ENCODE data around the gene HTD2.

GRCh38 chr3:58334013-58334321 is 27.6 kb downstream of the HTD2 start:
- TF ChIP-seq, protein P1, sequence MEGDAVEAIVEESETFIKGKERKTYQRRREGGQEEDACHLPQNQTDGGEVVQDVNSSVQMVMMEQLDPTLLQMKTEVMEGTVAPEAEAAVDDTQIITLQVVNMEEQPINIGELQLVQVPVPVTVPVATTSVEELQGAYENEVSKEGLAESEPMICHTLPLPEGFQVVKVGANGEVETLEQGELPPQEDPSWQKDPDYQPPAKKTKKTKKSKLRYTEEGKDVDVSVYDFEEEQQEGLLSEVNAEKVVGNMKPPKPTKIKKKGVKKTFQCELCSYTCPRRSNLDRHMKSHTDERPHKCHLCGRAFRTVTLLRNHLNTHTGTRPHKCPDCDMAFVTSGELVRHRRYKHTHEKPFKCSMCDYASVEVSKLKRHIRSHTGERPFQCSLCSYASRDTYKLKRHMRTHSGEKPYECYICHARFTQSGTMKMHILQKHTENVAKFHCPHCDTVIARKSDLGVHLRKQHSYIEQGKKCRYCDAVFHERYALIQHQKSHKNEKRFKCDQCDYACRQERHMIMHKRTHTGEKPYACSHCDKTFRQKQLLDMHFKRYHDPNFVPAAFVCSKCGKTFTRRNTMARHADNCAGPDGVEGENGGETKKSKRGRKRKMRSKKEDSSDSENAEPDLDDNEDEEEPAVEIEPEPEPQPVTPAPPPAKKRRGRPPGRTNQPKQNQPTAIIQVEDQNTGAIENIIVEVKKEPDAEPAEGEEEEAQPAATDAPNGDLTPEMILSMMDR (IDR thresholded peaks at IDR 0.05) = no peak
- TF ChIP-seq POLR2AphosphoS5 (IDR thresholded peaks at IDR 0.05) = no peak
